GM19468 (cell line): Measurements from ENCODE around the gene PCDHGA6.
A peak's percentile ranks its signal among the peaks of the same experiment; 100 is the strongest.
"Not testable (repeated sequence)": the region's sequence is repeated elsewhere in the genome, so short reads cannot be mapped to it uniquely, and the experiment has no call there.

Experiments used
- ATAC-seq: cut with Tn5 transposase; IDR thresholded peaks from one replicate; pipeline ENCODE4 v1.9.1; 2021; ENCODE audit warnings: mild to moderate bottlenecking, moderate library complexity, moderate number of reproducible peaks; ENCODE audit not compliant: unreplicated experiment; ENCODE audit errors: extremely low read depth

The PCDHGA6 gene

DNA sequence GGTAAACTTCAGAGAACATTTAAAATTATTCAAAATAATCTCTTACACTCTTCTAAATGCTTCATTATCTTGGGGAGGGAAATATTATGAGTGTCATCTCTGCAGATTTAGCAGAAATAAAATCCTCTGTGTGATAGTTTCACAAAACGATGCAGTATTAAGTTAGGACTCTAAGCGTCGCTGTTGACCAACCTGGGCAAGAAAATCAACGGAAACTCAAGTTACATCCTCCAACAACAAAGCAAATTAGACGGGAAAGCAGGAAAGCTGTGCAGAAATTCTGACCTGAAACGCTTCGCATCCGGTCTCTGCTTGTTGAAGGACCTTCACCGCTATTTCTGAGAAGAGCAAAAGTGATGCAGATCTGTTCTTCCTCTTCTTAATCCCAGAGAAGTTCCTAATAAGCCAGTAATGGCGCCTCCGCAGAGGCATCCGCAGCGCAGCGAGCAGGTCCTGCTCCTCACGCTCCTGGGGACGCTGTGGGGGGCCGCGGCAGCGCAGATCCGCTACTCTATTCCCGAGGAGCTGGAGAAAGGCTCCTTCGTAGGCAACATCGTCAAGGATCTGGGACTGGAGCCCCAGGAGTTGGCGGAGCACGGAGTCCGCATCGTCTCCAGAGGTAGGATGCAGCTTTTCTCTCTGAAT, at the start of gene PCDHGA6:
TSS of gene PCDHGA6 (plus strand) at position 219 of the 645 bp plus-strand sequence. CDS start at position 412, 193 bp downstream.
- ATAC-seq: no peak

DNA sequence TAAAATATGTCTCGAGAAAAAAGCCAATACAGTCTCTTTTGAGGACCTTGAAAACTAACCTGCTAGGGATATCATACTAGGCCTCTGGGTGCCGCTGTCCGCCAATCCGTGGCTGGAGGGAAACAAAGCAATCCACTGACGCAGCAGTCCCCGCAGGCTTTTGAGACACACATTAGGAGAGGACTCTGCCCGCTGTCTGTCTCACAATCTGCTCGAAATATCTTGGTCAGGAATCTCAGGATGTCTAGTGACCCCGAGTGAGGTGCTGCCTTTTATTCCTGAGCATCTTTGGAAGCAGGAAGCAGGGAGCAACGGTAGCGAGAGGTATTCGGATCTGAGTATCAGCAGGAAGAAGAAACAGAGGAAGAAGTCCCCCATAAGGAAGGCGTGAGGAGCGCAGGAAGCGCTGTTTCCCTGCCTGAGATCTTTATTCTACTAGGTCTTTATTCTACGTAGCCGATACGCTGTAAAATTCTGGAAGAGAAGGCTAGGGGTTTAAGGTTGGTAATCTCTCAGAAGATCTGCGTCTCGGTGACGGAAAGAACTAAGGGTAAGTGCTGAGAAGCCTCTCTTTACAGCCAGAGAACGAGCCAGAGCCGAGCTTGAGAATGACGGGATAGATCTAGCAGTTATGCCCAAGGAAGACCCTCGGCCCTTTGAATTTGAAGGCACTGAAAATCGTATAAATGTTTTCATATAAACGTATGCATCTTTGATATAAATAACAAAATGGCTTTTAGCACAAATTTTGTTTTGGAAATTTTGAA, 47.4 kb upstream of the PCDHGA6 start:
- ATAC-seq: peak; percentile 28

DNA sequence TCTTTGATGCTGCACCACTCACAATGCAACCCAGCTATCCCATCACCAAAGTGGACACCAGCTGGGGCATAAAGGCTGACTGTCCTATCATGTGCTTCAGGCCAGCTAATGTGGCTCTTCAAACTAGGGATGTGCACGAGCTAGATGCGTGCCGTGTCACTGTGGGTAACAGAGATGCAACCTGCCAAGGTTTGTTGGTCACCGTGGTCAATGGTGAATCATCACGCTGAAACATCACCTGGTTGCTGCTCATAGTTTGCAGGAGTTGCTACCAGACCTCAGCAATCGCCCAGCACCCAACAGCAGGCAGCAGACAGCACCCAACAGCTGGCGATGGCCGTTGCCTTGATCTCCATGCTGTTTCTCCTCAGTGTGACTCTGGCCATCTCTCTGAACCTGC, 45.5 kb upstream of the PCDHGA6 start:
- no peak for ATAC-seq

DNA sequence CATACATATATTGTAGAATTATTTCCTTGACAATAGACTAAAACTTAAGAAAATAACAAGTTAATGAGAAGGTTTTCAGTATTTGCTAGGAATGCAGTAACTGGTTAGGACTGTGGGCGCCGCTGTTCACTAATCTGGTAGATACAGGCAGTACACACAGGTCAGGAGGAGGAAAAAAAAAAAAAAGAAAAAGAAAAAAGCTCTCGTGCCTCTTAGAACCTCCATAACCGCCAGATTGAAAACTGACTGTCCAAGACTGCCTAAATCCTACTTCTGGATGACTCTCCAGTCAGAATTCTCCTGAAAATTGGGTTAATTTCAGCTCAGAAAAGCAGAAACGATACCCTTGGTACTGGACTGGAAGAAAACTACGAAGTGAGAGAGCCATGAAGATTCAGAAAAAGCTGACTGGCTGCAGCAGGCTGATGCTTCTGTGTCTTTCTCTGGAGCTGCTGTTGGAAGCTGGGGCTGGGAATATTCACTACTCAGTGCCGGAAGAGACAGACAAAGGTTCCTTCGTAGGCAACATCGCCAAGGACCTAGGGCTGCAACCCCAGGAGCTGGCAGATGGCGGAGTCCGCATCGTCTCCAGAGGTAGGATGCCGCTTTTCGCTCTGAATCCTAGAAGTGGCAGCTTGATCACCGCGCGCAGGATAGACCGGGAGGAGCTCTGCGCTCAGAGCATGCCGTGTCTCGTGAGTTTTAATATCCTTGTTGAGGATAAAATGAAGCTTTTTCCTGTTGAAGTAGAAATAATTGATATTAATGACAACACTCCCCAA, 43.2 kb upstream of the PCDHGA6 start, which contains the start of gene PCDHGA1:
TSS of gene PCDHGA1 (plus strand) at position 216 of the 782 bp plus-strand sequence.
- ATAC-seq: no peak

DNA sequence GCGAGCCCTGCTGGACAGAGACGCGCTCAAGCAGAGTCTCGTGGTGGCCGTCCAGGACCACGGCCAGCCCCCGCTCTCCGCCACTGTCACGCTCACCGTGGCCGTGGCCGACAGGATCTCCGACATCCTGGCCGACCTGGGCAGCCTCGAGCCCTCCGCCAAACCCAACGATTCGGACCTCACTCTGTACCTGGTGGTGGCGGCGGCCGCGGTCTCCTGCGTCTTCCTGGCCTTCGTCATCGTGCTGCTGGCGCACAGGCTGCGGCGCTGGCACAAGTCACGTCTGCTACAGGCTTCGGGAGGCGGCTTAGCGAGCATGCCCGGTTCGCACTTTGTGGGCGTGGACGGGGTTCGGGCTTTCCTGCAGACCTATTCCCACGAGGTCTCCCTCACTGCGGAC, 41.1 kb upstream of the PCDHGA6 start:
- not testable (repeated sequence) for ATAC-seq

DNA sequence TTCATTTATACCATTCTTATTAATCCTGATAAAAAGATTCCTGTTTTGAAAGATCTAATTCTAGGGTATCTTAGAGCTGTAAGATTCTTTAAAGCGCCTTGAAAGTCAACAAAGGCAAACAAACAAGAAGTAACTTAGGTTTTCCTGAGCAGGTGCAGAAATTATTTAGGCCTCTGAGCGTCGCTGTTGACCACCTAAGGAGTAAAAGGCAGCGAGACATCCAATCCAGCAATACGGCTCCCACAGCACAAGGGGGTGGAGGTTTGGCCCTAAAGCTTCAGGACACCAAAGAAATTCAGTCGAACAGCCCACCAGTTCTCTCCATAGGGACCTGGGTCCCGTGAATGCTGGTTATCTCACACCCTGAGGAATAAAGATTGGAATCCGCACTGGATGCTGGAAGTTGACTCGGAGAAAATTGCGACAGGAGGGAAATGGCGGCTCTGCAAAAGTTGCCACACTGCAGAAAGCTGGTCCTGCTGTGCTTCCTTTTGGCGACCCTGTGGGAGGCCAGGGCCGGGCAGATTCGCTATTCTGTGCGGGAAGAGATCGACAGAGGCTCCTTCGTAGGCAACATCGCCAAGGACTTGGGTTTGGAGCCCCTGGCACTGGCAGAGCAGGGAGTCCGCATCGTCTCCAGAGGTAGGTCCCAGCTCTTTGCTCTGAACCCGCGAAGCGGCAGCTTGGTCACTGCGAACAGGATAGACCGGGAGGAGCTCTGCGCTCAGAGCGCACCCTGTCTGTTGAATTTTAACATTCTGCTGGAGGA, 35.0 kb upstream of the PCDHGA6 start, which contains the start of gene PCDHGA2:
TSS of gene PCDHGA2 (plus strand) at position 223 of the 769 bp plus-strand sequence.
- ATAC-seq: no peak

DNA sequence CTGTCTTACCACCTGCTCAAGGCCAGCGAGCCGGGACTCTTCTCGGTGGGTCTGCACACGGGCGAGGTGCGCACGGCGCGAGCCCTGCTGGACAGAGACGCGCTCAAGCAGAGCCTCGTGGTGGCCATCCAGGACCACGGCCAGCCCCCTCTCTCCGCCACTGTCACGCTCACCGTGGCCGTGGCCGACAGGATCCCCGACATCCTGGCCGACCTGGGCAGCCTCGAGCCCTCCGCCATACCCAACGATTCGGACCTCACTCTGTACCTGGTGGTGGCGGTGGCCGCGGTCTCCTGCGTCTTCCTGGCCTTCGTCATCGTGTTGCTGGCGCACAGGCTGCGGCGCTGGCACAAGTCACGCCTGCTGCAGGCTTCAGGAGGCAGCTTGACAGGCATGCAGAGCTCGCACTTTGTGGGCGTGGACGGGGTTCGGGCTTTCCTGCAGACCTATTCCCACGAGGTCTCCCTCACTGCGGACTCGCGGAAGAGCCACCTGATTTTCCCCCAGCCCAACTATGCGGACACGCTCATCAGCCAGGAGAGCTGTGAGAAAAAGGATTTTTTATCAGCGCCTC, 32.8 kb upstream of the PCDHGA6 start:
- not testable (repeated sequence) for ATAC-seq

DNA sequence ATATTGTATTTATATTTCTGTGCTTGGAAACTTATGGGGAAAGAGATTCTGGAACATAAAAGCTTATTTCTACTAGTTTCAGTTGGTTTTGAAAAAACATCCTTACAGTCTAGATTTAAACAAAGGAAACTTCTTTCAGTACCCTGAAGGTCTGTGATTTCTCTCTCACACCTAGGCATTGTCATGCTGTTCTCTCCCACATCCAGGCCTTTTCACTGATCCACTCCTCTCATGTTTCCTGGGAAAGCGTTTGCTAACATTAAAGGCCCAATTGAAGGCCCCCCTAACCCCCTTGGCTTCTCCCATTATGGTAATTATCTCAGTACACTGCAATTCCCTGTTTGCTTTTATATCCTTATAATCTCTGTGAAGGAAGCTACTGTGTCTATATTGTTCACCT, 30.9 kb upstream of the PCDHGA6 start:
- ATAC-seq: no peak

DNA sequence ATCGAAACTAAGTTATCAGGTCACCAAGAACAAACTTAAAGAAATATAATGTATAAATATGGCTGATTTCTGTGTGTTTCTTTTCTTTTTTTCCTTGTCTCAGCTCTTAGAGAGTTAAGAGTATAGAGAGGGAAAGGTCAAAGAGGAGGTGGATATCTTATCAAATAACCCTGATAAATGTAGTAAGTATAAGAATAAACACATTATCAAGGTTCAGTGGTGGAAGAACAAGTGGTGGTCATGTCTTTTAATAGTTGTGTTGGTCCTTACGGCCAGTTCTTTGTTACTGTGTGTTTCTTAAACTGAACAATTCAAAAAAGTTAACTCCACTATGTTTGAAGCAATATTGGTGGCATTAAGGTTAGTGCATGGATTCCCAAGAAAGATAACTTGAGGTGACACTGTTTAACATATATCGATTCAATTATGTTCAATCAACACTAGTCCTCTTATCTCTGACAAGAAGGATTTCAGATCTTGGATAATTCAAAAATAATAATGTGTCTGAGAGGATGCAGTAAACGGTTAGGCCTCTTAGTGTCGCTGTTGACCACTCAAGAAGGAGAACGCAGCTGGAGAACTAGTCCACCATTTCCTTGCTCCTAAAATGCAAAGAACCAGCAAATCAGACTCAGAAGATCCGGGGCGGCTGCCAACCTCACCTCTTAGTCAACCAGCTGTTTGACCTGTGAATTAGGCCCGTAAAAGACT, 30.3 kb upstream of the PCDHGA6 start, which contains the start of gene PCDHGA3:
TSS of gene PCDHGA3 (plus strand) at position 588 of the 711 bp plus-strand sequence. CDS start 205 bp downstream, outside the sequence.
- no peak for ATAC-seq

DNA sequence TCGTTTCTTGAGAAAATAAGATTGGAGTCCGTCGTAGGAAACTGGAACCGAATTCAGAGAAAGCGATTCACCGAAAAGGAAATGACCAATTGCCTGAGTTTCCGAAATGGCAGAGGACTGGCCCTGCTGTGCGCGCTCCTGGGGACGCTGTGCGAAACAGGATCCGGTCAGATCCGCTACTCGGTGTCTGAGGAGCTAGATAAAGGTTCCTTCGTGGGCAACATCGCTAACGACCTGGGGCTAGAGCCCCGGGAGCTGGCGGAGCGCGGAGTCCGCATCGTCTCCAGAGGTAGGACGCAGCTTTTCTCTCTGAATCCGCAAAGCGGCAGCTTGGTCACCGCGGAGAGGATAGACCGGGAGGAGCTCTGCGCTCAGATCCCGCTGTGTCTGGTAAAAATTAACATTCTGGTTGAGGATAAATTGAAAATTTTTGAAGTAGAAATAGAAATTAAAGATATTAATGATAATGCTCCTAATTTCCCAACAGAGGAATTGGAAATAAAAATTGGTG, 29.7 kb upstream of the PCDHGA6 start:
- no peak for ATAC-seq

DNA sequence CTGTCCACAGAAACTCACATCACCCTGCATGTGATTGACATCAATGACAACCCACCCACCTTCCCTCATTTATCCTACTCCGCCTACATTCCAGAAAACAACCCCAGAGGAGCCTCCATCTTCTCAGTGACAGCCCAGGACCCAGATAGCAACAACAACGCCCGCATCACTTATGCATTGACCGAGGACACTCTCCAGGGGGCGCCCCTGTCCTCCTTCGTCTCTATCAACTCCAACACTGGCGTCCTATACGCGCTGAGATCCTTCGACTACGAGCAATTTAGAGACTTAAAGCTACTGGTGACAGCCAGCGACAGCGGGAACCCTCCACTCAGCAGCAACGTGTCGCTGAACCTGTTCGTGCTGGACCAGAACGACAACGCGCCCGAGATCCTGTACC, 28.4 kb upstream of the PCDHGA6 start:
- no peak for ATAC-seq

DNA sequence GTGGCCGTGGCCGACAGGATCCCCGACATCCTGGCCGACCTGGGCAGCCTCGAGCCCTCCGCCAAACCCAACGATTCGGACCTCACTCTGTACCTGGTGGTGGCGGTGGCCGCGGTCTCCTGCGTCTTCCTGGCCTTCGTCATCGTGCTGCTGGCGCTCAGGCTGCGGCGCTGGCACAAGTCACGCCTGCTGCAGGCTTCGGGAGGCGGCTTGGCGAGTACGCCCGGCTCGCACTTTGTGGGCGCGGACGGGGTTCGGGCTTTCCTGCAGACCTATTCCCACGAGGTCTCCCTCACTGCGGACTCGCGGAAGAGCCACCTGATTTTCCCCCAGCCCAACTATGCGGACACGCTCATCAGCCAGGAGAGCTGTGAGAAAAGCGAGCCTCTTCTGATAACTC, 27.7 kb upstream of the PCDHGA6 start:
- ATAC-seq: not testable (repeated sequence)

DNA sequence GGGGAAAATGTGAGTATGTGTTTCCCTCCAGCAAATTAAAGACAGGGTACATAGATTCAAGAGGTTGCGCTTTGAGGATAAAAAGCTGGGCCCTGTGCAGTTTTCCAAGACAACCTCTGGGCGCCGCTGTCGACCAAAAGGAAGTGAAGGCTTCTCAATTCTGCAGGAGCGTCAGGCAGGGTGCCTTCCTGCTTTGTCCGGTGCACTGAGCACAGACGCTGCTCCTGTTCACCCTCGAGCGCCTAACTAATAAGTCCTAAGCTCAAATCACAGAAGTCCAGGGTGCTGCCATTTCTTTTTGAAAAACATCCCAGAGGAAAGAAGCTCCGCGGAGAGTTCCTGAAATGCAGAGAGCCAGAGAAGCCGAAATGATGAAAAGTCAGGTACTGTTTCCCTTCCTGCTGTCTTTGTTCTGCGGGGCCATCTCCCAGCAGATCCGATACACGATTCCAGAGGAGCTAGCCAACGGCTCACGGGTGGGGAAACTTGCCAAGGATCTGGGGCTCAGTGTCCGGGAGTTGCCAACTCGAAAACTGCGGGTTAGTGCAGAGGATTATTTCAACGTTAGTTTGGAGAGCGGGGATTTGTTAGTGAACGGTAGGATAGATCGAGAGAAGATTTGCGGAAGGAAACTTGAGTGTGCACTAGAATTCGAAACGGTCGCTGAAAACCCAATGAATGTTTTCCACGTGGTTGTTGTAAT, 23.6 kb upstream of the PCDHGA6 start, which contains the start of gene PCDHGB1:
TSS of gene PCDHGB1 (plus strand) at position 183 of the 703 bp plus-strand sequence. CDS start at position 345, 162 bp downstream.
- no peak for ATAC-seq

DNA sequence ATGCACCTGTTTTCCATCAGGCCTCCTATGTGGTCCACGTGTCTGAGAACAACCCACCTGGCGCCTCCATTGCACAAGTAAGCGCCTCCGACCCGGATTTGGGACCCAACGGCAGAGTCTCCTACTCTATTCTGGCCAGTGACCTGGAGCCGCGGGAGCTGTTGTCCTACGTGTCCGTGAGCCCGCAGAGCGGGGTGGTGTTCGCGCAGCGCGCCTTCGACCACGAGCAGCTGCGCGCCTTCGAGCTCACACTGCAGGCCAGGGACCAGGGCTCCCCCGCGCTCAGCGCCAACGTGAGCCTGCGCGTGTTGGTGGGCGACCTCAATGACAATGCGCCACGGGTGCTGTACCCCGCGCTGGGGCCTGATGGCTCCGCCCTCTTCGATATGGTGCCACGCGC, 22.1 kb upstream of the PCDHGA6 start:
- no peak for ATAC-seq

DNA sequence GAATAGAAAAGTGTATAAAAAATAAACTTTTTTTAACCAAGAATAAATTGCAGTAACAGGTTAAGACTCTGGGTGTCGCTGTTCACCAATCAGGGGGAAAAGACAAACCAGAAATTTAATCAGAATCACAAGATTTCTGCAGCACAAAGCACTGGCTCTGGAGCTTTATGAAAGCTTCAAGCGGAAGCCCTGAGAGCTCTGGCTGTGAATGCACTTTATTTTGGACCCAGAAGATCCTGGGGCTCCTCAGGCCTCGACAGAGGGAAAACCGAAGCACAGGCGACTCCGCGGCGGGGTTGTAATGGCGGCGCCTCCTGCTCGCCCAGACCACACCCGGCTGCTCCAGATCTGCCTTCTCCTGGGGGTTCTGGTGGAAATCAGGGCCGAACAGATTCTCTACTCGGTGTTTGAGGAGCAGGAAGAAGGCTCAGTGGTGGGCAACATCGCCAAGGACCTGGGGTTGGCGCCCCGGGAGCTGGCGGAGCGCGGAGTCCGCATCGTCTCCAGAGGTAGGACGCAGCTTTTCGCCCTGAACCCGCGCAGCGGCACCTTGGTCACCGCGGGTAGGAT, 18.7 kb upstream of the PCDHGA6 start, which contains the start of gene PCDHGA4:
TSS of gene PCDHGA4 (plus strand) at position 122 of the 570 bp plus-strand sequence. CDS start at position 209, 87 bp downstream.
- no peak for ATAC-seq

DNA sequence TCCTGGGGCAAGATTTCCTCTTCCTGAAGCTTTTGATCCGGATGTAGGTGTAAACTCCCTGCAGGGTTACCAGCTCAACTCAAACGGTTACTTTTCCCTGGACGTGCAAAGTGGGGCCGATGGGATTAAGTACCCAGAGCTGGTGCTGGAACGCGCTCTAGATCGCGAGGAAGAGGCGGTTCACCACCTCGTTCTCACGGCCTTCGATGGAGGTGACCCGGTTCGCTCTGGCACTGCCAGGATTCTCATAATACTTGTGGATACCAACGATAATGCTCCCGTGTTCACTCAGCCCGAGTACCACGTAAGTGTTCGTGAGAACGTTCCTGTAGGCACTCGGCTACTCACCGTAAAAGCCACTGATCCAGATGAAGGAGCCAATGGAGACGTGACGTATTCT, 18.1 kb upstream of the PCDHGA6 start:
- no peak for ATAC-seq

DNA sequence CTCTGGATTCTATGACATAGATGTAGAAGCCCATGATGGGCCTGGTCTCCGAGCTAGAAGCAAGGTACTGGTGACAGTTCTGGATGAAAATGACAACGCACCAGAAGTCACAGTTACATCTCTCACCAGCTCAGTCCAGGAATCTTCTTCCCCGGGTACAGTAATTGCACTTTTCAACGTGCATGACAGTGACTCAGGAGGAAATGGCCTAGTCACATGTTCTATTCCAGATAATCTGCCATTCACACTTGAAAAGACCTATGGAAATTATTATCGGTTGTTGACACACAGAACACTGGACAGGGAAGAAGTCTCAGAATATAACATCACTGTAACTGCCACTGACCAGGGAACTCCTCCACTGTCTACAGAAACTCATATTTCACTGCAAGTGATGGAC, 17.6 kb upstream of the PCDHGA6 start:
- ATAC-seq: no peak
